ENCODE results near the gene RNF8. TPM values are rescaled to one million over a fixed set of nuclear protein-coding genes. Genes with fewer than 3 reads are reported as not detected.
"Not testable (repeated sequence)": the region's sequence is repeated elsewhere in the genome, so short reads cannot be mapped to it uniquely, and the experiment has no call there.

Gene RNF8
- 15.7 TPM for total RNA-seq
- long read RNA-seq, full-length matches to known transcripts, result 26 of 36 reads
- long read RNA-seq, partial matches to known transcripts, result 4 of 36 reads
- long read RNA-seq, other reads (novel, unspliced or antisense), result 6 of 36 reads

GRCh38 chr6:37353761-37354525 is at the start of gene RNF8:
Gene RNF8, plus strand, starts transcription at chr6:37353983. Its CDS starts 182 bp downstream, at chr6:37354165.
- DNase-seq (peak; percentile 96), ATAC-seq (peak; percentile 99)
- intact Hi-C loops (cut with micrococcal nuclease), result no loop called here

DNA sequence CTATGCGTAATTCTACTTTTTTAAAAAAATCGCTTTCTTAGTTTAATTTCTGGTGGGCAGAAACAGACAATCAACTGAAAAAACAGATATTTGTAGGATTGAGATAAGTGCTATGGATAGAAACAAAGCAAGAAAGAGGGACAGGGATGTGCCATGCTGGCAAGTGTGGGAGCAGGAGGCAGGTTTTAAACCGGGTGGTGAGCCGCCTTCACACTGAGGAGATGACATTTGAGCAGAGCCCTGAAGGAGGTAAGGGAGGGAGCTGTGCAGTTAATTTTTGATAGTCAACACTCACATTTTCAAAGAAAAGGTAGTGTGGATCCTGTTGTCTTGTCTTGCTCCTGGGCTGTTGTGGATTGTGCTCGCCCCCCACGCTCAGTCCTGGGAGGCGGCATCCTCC is 49.0 kb upstream of the RNF8 start:
- ATAC-seq (no peak), DNase-seq (no peak)
- intact Hi-C loops (cut with micrococcal nuclease), result no loop called here

GRCh38 chr6:37305841-37306425 is 47.9 kb upstream of the RNF8 start:
- intact Hi-C loops (cut with micrococcal nuclease), result no loop called here
- no peak for DNase-seq
- ATAC-seq, result no peak

GRCh38 chr6:37306624-37307222 is 47.1 kb upstream of the RNF8 start:
- ATAC-seq, result peak; percentile 22
- DNase-seq, result no peak
- intact Hi-C loops (cut with micrococcal nuclease), result no loop called here

GRCh38 chr6:37307484-37307883 is 46.3 kb upstream of the RNF8 start:
- intact Hi-C loops (cut with micrococcal nuclease); DNase-seq; ATAC-seq: not testable (repeated sequence)

DNA sequence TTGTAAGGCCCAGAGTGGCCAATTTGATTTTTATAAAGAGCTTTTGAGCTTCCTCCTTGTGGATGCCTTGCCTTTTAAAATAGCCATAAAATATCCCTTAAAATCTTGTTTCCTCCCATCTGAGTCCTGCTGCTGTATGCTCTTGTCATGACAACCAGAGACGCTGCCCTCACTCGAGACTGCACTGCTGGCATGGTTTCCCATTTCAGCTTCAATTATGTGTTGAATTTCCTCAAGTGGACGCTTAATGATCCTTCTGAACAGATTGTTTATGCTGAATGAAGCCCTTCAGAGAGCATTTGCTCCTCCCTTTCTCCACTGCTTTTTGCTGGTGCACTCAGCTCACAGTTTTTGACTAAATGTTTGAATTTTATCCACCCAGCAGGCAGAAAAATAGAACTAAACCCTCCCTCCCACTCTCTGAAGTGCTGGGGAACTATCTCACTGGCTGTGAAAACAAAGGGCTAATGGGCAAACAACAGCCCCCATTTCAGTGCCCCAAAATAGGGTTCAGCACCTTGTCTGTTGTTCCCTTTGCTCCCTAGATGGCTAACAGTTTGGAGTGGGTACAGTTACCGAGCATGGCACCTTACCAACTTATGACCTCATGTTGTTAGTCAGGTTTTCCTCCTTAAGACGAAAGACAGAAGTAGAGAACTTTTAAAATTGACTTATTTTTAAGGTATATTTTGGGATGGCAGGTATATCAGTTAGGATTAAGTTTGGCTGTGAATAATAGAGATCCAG is 45.5 kb upstream of the RNF8 start:
- intact Hi-C loops (cut with micrococcal nuclease), result no loop called here
- ATAC-seq (peak; percentile 52), DNase-seq (no peak)

DNA sequence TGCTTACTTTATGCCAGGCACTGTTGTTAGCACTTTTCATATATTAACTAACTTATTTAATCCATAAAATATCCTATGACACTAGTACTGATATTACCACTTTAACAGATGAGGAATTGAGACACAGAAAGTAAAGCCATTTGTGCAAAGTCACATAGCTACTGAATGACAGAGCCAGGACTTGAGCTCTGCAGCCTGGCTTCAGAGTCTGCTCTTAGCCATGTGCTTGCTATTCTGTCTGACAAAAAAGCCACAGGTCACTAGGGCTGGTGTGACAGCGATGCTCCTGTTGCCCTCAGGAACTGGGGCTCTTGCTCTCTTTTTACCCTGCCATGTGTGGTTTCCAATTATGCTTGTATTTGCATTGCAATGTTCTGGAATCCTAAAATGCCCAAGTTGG is 44.7 kb upstream of the RNF8 start:
- no peak for ATAC-seq
- no peak for DNase-seq
- intact Hi-C loops (cut with micrococcal nuclease), result no loop called here

- intact Hi-C loops (cut with micrococcal nuclease), result no loop called here
- ATAC-seq, result no peak
Measured at GRCh38 chr6:37309692-37310091, 44.1 kb upstream of the RNF8 start.

GRCh38 chr6:37310966-37311365 is 42.8 kb upstream of the RNF8 start:
- ATAC-seq (no peak), DNase-seq (no peak)
- intact Hi-C loops (cut with micrococcal nuclease), result no loop called here

More at GRCh38 chr6:37309692-37310091, 44.1 kb upstream of the RNF8 start:
- DNase-seq, result no peak

GRCh38 chr6:37311741-37312473 is 41.9 kb upstream of the RNF8 start:
- intact Hi-C loops (cut with micrococcal nuclease), result no loop called here
- DNase-seq (no peak), ATAC-seq (no peak)

- no peak for ATAC-seq
- intact Hi-C loops (cut with micrococcal nuclease), result no loop called here
- no peak for DNase-seq
Measured at GRCh38 chr6:37313723-37314486, 39.9 kb upstream of the RNF8 start.

GRCh38 chr6:37314487-37315156 is 39.2 kb upstream of the RNF8 start:
- DNase-seq (peak; percentile 41), ATAC-seq (peak; percentile 66)
- intact Hi-C loops (cut with micrococcal nuclease), result no loop called here

DNA sequence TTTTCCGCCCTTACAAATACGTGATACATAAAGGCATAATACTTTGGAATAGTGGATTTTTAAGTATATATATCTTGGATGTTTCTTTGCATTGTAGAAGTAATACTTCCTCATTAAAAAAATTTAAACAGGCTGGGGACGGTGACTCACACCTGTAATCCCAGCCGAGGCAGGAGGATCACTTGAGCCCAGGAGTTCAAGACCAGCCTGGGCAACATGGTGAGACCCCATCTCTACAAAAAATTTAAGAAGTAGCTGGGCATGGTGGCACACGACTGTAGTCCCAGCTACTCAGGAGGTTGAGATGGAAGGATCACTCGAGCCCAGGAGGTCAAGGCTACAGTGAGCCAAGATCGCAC is 38.6 kb upstream of the RNF8 start:
- ATAC-seq, result no peak
- intact Hi-C loops (cut with micrococcal nuclease), result no loop called here
- DNase-seq, result no peak

GRCh38 chr6:37316071-37316470 is 37.7 kb upstream of the RNF8 start:
- ATAC-seq, result no peak
- intact Hi-C loops (cut with micrococcal nuclease), result no loop called here
- DNase-seq, result no peak

DNA sequence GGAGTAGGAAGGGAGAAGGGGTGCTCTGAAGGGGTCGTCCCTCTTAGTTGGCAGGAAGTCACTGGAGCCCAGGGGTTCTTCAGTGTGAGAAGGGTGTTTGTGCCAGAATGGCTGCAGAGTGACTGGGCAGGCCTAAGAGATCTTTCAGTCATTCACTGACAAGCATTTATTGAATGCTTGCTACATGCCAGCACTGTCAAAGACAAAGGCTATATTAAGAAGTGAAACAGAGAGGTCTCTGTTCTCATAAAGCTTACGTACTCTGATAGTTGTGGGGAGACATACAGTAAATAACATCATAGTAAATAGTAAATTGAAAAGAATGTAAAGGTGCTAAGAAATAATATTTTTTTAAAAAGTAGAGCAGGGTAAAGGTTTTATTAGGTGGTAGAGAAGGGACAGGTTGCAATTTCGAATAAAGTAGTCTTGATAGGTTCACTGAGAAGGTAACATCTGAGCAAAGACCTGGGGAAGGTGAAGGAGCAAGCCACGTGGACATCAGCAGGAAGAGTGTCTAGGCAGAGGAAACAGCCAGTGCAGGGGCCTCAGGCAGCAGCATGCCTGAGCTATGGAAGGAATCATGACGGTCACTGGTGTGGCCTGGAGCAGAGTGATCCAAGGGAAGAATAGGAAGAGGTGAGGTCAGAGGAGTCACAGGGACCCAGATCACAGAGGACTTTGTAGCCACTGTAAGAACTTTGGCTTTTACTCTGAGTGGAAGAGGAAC is 36.3 kb upstream of the RNF8 start:
- no peak for DNase-seq
- no peak for ATAC-seq
- intact Hi-C loops (cut with micrococcal nuclease), result no loop called here

GRCh38 chr6:37319156-37319555 is 34.6 kb upstream of the RNF8 start:
- ATAC-seq (peak; percentile 29), DNase-seq (no peak)
- intact Hi-C loops (cut with micrococcal nuclease), result no loop called here

DNA sequence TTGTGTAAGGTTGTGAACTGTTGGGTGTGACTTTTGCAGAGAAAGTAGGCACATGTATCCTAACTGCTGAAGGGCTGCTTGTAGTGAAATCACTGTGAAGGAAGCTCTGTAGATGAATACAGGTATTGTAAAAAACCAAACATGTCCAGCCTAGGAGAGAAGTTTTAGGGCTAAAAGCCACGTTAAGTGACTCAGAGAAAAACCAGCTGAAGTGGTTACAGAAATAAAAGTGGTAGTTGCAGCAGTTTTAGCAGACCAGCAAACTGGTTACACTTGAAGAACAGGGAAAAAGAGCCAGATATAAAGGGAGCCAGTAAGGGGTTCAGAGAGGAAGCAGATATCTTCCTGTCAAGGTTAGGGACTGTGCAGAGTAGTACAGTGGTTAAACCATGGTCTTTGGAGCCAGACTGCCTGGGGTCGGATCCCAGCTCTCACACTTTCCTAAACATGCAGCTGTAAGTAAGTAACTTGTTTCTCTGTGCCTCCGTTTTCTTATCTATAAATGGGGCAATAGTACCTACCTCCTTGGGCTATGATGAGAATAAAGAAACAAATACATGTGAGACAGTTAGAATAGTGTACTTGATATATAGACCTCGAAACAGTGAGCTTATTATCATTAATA is 33.8 kb upstream of the RNF8 start:
- intact Hi-C loops (cut with micrococcal nuclease), result loop anchor here (10.0 kb wide), 1 partner anchor 375 kb away; the partner anchor contains the start of gene MDGA1
- DNase-seq (no peak), ATAC-seq (no peak)
